Tibial nerve (tissue), 4 donors: ENCODE results near the gene HS2ST1.

Experiments used
- CTCF ChIP-seq, 5 experiments: fragments of 200-600 bp in 3 of 5; fragments of 450-650 bp in 2 of 5; sonication (generic) in 3 of 5; IDR thresholded peaks; one replicate each; pipeline ENCODE4 v1.5.1; 2016 to 2019; ENCODE audit warnings: antibody characterized with exemption in 5 of 5, mild to moderate bottlenecking in 3 of 5, moderate library complexity in 2 of 5
- EP300 ChIP-seq, 2 donors: sonication (generic); formaldehyde crosslinking; IDR thresholded peaks; one replicate each; pipeline ENCODE4 v1.6.1; 2017; ENCODE audit warnings: antibody characterized with exemption in 2 of 2, mild to moderate bottlenecking in 1 of 2
- POLR2A ChIP-seq, 2 donors: fragments of 450-650 bp; IDR thresholded peaks; one replicate each; pipeline ENCODE4 v1.6.1; 2017; ENCODE audit warnings: antibody characterized with exemption in 2 of 2, mild to moderate bottlenecking in 2 of 2, moderate library complexity in 2 of 2

DNA sequence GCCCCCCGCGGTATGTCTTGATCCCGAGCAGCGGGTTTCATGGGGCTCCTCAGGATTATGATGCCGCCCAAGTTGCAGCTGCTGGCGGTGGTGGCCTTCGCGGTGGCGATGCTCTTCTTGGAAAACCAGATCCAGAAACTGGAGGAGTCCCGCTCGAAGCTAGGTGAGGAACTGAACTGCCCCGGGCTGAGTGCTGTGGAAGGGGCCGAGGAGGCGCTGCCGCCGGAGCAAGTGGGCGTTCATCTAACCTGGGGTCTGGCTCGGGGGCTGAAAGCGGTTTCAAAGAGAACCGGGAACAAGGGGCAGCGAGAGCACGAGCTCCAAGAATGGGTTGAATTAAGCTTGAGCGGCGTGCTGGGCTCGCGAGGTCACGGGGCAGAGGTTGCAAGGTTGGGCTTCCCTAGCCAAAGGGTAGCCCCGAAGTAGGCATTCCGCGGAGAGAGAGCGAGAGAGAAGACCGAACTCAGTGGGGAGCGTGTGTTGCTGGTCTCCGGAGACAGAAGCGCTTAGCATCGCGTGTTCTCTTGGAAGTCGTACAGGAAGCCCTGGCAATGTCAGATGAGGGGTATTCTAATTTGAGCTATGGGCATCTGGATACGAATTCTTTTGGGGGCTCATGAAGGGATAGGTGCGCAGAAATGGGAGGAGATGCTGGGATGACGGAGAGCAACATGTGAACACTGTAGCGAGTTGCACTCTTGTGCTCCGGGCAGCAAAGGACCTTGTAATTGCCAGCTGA, 732 bp downstream of the HS2ST1 start:
- no peak for TF ChIP-seq CTCF (IDR thresholded peaks at IDR 0.05)
- peak in 1 of 2 donors; percentile 37 for TF ChIP-seq POLR2A (IDR thresholded peaks at IDR 0.05)
- TF ChIP-seq EP300 (IDR thresholded peaks at IDR 0.05), result peak in 1 of 2 donors; percentile 56
